Measurements from ENCODE around the gene RNF44. TPM values are rescaled to one million over a fixed set of nuclear protein-coding genes. Genes with fewer than 3 reads are reported as not detected.

Gene RNF44
- polyA plus RNA-seq, 1 experiment, result 4.0 TPM

DNA sequence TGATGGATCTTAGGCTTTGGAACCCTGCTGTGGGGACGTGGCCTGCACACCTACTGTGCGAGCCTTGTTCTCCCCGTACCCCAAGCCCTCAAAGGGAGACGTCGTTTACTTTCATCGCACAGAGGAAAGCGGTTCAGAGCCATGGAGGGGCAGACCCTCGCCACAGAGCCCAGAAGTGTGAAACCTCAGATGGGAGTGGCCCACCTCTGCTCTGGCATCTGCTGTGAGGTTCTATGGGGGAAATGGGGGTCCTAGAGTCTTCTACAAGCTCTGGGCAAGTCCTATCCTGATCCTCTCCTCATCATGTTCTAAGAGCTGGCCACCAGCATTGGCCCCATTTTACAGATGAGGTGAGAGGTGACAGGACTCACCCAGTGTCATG lies 3.7 kb upstream of the RNF44 start:
- TF ChIP-seq, protein P1, sequence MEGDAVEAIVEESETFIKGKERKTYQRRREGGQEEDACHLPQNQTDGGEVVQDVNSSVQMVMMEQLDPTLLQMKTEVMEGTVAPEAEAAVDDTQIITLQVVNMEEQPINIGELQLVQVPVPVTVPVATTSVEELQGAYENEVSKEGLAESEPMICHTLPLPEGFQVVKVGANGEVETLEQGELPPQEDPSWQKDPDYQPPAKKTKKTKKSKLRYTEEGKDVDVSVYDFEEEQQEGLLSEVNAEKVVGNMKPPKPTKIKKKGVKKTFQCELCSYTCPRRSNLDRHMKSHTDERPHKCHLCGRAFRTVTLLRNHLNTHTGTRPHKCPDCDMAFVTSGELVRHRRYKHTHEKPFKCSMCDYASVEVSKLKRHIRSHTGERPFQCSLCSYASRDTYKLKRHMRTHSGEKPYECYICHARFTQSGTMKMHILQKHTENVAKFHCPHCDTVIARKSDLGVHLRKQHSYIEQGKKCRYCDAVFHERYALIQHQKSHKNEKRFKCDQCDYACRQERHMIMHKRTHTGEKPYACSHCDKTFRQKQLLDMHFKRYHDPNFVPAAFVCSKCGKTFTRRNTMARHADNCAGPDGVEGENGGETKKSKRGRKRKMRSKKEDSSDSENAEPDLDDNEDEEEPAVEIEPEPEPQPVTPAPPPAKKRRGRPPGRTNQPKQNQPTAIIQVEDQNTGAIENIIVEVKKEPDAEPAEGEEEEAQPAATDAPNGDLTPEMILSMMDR (IDR thresholded peaks at IDR 0.05; ENCODE audit: low read depth, low read length), result no peak
- ChIA-PET CTCF (interaction anchor here (0.6 kb wide), 1 partner anchor 93 kb away, joined by 3 read pairs; no protein-coding TSS in a partner anchor), POLR2A (no interaction called here)
- no peaks in the 10 kb centered on the region; the same call in 1 of the 2 replicates for H3K9me3 ChIP-seq (ENCODE audit: control insufficient read depth, insufficient read depth, low read length)
- no peak overlapping the region for H3K27ac ChIP-seq (ENCODE audit: low read depth, low read length)
- no peak for DNase-seq (ENCODE audit: low read depth, low spot score)
- H3K4me3 ChIP-seq (ENCODE audit: low read depth, low read length), result no peak overlapping the region
- peaks cover 3% of the 10 kb centered on the region for H3K27me3 ChIP-seq (ENCODE audit: control insufficient read depth, insufficient read depth, low read length)

DNA sequence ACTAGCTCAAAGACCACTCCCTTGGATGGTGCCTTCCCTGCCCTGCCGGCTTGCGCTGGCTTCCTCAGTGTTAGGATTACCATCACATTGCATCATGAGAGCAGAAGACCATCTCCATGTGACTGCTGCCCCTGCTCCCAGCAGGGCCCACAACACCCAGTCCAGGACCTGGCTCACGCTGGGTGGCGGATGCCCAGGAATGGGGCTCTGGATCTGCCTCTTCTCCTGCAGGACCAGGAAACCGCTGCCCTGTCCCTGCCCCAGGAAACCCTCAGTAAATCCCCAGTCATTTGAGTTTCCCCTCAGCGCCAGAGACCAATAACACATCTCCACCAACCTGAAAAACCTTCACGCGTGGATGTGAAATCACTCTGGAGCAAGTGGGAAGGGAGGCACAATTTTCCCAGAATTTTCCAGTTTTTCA lies 3.3 kb upstream of the RNF44 start:
- TF ChIP-seq, protein P1 (IDR thresholded peaks at IDR 0.05; ENCODE audit: low read depth, low read length), result no peak
- H3K27ac ChIP-seq (ENCODE audit: low read depth, low read length), result no peak overlapping the region
- H3K27me3 ChIP-seq (ENCODE audit: control insufficient read depth, insufficient read depth, low read length), result no peaks in the 10 kb centered on the region
- no peak overlapping the region for H3K4me3 ChIP-seq (ENCODE audit: low read depth, low read length)
- POLR2A ChIA-PET, result no interaction called here
- no peaks in the 10 kb centered on the region; the same call in 1 of the 2 replicates for H3K9me3 ChIP-seq (ENCODE audit: control insufficient read depth, insufficient read depth, low read length)
- CTCF ChIA-PET, result no interaction called here
- no peak for DNase-seq (ENCODE audit: low read depth, low spot score)

DNA sequence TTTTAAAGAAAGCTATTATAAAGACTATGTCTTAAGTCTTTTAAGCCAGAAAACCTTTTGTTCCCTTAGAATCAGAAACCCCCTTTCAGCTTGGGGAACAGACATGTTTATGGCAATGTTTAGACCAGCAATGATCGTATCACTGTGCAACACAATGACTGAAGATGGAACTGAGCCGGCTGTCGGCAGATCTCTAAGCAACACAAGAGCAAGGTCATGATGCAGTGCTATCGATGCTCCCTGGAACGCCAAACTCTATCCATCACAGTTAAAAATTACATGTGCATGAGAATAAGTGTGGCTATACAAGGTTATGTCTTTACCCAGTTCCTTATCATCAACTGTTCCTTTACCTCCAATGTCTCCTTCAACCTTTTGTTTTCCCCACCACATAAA lies 1.8 kb upstream of the RNF44 start:
- Histone ChIP-seq H3K27me3 (ENCODE audit: control insufficient read depth, insufficient read depth, low read length) (no peaks in the 10 kb centered on the region), H3K9me3 (ENCODE audit: control insufficient read depth, insufficient read depth, low read length) (no peaks in the 10 kb centered on the region; the same call in 1 of the 2 replicates), H3K27ac (ENCODE audit: low read depth, low read length) (no peak overlapping the region), H3K4me3 (ENCODE audit: low read depth, low read length) (no peak overlapping the region)
- no peak for DNase-seq (ENCODE audit: low read depth, low spot score)
- POLR2A ChIA-PET, result no interaction called here
- CTCF ChIA-PET, result interaction anchor here (1.0 to 7.3 kb wide), 4 partner anchors 34 to 121 kb away, joined by 3 to 41 read pairs (median 6); partner anchors contain the start of gene FAF2
- TF ChIP-seq, protein P1 (IDR thresholded peaks at IDR 0.05; ENCODE audit: low read depth, low read length), result no peak

DNA sequence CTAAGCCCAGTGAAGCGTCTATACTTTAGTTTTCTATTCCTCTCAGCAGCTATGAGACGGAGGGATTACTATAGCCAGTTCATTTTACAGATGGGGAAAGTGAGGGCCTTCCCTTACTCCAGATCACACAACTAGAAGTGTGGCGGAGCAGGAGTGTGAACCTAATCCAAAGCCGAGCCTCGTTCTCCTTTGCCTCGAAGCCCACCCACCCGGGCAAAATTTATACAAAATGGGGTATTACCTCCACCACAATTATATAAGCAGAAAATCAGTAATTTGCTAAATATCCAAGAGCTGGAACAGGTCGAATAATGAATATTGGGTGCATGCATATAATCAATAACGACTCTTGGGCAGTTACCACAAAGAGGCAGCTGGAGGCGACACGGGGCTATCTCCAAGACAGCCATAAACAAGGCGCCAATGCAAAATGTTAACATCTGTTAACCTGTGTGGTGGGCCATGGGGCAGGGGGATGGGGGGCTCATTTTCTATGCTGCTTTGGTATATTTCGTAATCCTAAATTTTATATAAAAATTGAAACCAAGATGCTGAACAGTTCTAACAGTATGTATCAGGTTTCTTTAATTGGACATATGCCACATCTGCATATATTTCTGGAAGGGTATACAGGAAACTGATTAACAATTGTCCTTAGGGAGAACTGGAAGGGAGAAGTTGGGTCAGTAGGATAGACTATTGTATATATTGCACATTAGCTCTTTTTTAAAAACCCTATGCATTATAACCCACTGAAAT lies 1.2 kb upstream of the RNF44 start:
- DNase-seq (ENCODE audit: low read depth, low spot score), result no peak
- Histone ChIP-seq H3K27me3 (ENCODE audit: control insufficient read depth, insufficient read depth, low read length) (no peaks in the 10 kb centered on the region), H3K4me3 (ENCODE audit: low read depth, low read length) (peak overlapping the region; percentile 56), H3K9me3 (ENCODE audit: control insufficient read depth, insufficient read depth, low read length) (no peaks in the 10 kb centered on the region; the same call in 1 of the 2 replicates), H3K27ac (ENCODE audit: low read depth, low read length) (peak overlapping the region; percentile 31)
- TF ChIP-seq, protein P1 (IDR thresholded peaks at IDR 0.05; ENCODE audit: low read depth, low read length), result no peak
- ChIA-PET CTCF (interaction anchor here (0.7 to 7.3 kb wide), 5 partner anchors 35 to 122 kb away, joined by 3 to 41 read pairs (median 6); partner anchors contain the start of gene FAF2), POLR2A (interaction anchor here (0.6 to 2.2 kb wide), 7 partner anchors 16 to 268 kb away, joined by 3 to 15 read pairs (median 7); partner anchors contain the start of genes CLTB and NOP16)

Data from AG04450 (cell line).